GM21381 (cell line): Measurements from ENCODE around the gene MED13.
"Not testable (repeated sequence)": the region's sequence is repeated elsewhere in the genome, so short reads cannot be mapped to it uniquely, and the experiment has no call there.

Experiments
- ATAC-seq: cut with Tn5 transposase; IDR thresholded peaks from one replicate; pipeline ENCODE4 v1.9.1; 2021; ENCODE audit warnings: mild to moderate bottlenecking, moderate library complexity; ENCODE audit not compliant: unreplicated experiment

Gene MED13

DNA sequence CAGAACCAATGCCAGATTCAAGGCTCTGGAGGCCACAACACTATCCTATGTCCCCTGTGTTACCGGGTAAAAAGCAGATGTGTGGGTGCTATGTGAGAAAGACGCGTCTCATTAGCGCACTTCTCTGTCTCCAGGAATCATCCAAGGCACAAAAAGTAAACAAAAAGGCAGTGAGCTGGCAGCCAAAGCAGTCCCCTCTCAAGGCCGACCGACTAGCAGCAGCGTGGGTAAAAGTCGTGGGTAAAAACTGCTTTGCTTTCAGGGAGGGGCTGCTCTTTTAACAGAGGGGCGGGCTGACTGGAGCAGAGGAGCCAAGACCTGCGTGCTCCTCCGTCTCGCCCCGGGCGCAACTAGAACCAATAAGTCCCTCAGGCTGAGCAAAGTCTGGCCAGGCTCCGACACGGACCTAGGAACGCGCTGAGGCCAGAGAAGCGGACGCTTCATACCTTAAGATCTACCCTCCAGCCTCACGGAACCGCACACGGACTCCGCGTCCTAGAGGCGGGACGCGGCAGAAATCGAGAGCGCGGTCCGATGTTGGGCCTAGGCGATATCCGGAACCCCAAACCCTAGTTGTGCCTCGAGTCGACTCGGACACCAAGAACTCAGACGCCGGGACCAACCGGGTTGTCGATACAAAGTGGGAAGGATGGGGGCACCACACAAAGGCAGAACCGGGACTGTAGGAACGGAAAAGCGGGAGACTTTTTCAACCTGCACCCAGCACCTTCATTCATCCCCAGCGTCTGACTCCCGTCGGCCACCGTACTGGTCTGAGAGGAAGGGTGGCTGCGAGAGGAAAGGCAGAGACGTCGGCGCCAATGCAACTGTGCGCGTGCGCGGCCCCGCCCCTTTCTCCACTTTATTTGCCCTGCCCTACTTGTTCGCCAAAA lies 137.6 kb downstream of the MED13 start, which contains the start of gene INTS2:
Gene INTS2, minus strand, starts transcription at position 775 of the 893 bp plus-strand sequence. CDS start 1,338 bp downstream, outside the sequence.
- ATAC-seq, result peak; percentile 84

DNA sequence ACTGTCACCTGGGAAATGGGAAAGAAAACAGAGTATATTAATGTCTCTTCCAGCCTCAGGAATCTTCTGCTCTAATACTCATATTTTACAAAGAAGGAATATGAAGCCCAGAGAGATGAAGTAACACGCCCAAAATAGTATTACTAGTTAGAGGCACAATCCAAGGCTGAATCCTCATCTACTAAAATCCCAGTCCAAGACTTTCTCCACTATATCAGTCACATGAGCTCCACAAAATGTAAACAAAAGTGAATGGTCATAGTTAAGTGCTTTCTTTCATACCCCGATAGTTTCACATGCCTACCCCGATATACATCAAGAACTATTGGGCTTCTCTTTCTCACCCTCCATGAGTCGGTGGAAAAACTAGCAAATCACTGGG lies 138.3 kb downstream of the MED13 start:
- ATAC-seq, result no peak

DNA sequence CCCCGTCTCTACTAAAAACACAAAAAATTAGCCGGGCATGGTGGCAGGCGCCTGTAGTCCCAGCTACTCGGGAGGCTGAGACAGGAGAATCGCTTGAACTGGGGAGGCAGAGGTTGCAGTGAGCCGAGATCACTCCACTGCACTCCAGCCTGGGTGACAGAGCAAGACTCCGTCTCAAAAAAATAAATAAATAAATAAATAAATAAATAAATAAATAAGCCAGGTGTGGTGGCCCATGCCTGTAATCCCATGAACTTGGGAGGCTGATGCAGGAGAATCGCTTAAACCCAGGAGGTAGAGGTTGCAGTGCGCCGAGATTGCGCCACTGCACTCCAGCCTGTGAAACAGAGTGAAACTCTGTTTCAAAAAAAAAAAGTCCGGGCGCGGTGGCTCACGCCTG lies 149.9 kb downstream of the MED13 start:
- ATAC-seq, result not testable (repeated sequence)

DNA sequence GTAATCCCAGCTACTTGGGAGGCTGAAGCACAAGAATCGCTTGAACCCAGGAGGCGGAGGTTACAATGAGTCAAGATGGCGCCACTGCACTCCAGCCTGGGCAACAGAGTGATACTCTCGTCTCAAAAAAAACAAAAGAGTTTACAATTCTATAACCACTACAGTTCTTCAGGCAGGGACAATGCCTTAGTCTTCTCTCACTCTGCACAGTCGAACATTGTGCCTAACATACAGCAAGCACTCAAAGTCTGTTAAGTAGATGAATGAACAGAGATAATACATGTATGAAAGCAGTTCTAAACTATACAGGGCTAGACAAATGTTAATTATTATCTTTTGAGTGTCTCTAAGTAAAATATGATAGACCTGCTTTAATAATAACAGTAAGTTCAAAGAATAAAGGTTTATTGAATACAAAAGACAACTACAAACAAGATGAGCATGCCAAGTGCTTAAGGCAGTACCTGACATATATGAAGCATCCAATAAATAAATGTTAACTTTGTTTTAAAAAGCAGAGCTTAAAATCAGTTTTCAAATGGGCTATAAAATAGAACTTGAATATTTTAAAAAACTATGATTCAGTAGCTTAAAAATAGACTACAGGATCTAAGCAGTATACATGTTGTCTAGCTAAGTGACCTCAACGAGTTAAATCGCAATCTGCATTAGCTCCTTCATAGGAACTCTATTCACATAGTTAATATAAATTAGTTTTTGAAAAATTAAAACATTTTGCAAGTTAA lies 156.6 kb downstream of the MED13 start:
- no peak for ATAC-seq

DNA sequence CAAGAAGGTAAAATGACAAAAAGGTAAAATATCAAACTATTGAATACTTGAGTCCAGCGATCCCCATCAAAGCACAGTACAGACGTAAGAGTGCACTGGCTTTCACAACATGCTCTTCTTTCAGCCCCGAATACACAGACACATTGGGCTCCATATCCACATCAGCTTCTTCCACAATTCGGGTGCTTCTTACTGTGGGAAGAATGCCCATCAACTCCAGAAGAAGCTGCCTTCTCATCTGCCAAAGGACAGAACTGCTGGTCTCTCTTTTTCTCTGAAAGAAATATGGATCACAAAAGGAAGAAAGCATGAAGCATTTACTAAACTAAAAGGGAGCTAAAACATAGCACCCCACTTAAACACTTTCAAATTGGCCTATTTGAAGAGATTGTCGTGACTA lies 157.7 kb downstream of the MED13 start:
- ATAC-seq, result no peak

DNA sequence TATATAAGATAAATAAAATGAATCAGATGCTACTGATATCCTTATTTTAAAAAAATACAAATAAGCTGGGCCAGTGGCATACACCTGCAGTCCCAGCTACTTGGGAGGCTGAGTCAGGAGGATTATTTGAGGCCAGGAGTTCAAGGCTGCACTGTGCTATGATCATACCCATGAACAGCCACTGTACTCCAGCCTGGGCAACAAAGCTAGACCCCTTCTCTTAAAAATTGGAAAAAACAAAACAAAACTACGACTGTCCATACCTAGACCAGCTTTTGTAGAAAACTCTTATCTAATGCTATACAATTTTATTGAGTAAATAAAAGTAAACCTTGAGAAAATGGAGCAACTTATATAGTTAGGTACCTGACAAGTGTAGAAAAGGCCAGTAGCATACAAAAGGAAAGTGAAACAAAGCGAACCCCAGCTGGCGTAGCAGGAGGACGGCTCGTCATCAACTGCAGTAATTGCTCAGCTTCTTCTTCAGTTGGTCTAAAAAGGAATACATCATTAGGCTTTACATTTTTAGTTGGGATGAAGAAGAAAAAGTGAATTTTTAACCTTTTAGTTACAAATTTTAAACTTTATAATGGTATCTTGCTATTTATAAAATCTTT lies 160.9 kb downstream of the MED13 start:
- no peak for ATAC-seq

DNA sequence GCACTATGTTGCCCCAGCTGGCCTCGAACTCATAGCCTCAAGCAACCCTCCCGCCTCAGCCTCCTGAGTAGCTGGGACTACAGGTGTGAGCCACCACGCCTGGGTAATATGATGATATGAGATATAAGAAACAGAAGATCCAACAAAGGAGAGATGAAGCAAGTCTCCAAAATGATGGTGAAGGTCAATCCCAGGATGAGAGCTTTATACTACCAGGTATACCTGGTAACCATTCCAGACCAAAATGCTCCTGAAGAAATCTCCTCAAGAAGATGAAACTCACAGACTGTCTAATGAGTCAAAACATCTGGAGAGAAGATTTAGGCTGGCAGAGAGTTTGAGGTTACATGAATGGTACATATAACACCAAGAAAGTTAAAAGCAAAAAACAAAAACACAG lies 161.8 kb downstream of the MED13 start:
- no peak for ATAC-seq

DNA sequence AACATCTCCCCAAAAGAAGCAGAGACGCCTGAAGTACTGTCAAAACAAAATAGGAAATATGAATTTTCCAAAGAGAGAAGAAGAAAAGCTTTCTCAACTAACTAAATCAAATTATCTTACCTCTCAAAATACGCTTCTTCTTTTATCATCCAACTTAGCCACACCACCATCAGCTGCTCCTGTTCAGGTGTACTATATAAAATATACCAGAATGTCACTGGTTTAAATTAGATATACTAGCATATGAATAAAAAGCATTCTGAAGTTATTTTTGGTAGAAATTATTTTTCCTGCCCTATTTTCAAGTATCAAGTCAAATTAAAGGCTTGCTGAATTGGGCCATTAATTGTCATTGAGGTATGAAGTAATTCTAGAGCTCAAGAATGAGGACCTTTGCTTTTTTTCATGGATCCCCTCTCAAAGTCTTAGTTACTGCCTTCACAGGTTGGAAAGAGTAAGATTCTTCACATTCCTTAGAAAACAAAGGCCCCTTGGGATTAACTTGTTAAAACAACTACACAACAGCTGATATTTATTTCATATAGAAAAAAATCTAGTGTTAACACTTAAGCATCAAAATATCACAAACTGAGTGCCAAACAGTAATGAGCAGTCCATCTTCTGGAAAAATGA lies 167.4 kb downstream of the MED13 start:
- ATAC-seq, result no peak

DNA sequence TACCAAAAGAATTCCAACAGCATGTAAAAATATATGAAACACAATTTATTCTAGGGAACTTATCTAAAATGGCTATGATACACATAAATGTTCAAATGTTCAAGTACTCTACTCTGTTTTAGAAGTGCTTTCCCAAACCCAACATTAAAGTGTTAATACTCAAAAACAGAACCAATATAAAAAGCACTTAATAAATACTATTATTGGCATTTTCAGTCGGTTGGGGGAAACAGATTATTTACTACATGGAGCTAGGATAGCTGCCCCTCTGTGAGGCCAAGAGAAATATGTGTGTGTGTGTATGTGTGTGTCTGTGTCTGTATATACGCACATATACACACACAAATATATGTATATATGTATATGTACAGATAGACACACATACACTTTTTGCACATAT lies 169.7 kb downstream of the MED13 start:
- ATAC-seq, result no peak

DNA sequence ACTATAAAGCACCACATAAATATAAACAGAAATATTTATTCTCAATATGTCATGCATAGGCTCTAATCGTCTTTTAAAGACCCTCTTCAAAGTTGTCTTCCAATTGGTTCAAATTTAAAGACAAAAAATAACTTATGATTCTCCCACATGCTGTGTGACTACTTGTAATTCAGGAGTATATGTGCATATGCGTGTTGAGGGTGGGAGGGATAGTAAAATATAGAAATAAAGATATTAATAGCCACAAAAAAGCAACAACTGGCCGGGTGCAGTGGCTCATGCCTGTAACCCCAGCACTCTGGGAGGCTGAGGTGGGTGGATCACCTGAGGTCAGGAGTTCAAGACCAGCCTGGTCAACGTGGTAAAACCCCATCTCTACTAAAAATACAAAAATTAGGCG lies 170.8 kb downstream of the MED13 start:
- not testable (repeated sequence) for ATAC-seq
